Fibroblast of upper back skin (primary cell): ENCODE data around the gene DDRGK1.
"Not testable (repeated sequence)": the region's sequence is repeated elsewhere in the genome, so short reads cannot be mapped to it uniquely, and the experiment has no call there.

Source experiments
- DNase-seq: peaks from one replicate; pipeline ENCODE4 v3.0.0-alpha.2; 2013

The DDRGK1 gene

DNA sequence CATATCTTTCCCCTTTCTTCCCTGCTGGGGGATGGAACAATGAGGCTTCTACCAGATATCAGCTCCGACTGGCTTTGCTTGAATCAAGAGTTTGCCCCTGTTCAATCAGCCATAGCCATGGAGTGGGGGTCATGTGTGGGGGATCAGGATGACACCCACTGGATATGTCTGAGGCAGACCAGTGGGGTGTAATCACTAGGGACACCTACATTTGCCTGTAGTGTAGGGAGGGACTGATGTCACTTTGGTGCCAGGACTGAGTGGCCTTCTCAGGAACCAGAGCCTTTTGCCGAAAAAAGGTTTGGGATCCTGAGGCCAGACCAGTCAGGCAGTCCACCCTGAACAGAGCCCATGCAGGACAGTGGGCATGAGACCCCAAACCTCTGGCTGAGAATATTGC lies 5.9 kb upstream of the DDRGK1 start:
- DNase-seq, result no peak

DNA sequence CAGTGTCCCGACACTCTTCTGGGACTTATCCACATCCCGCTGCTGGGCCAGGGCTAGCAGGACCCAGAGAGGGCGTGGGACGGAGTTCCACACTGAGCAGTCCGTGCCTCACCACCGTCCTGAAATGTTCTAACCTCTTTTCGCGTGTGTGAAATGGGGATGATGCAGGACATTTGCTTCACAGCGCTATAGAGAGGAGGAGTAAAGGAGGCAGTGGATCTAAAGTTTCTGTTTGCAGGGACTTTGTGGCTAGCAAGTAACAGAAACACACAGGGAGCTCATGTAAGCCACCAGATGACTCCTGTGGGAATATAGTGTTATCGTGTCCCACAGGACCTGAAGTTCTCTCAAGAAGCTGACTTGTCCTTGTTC lies 5.5 kb upstream of the DDRGK1 start:
- DNase-seq, result no peak

DNA sequence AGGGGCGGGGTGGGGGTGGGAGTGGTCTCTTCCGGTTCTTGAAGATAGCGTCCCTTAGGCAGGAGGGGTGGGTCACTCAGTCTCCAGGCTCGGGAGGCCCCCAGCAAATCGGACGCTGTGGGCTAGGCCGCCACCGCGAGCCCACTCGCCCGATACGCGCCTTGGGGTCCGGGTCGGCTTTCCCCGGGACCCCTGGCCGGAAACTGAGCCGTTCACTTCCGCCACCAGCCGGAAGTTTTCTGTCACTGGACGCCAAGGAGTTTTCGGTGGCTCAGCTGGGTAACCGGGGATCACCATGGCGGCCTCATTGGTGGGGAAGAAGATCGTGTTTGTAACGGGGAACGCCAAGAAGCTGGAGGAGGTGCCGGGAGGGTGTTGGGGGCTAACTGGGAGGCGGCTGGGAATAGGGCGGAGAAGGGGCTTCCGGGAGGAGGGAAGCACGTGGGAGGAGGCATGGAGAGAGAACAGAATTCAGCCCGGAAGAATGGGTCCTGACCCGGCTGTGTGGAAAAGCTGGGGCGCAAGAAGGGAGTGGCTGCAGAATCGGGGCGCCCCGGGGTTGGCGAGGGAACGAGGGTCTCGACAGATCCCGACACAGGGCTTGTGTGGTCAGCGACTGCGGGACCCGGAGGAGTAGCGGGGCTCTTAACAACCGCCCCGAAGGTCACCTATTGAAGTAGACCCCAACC lies 4.9 kb upstream of the DDRGK1 start, which contains the start of gene ITPA:
TSS of gene ITPA (plus strand) at position 242 of the 689 bp plus-strand sequence. CDS start at position 296, 54 bp downstream.
- DNase-seq, result peak; percentile 32

DNA sequence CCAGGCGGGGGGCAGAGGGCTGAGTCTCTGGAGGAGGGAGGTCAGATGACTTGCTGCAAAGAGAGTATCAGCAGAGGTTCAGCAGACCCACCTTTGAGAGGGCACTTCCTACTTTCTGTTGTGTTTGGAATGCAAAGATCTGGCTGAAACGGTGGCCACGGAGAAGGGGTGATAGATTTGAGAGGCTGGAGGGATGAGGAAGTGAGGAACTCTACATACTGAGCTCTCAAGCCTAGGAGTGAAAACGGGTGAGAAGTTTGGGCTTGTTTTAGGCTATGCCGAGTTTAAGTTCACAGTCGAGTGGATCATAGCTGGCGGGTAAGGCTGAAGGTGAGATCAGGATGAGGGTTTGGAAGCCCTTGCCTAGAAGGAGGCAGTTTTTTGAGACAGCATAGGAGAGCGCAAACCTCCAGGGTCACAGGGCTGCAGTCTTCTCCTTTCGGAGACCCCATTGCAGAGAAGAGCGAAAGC lies 4.3 kb upstream of the DDRGK1 start:
- no peak for DNase-seq

DNA sequence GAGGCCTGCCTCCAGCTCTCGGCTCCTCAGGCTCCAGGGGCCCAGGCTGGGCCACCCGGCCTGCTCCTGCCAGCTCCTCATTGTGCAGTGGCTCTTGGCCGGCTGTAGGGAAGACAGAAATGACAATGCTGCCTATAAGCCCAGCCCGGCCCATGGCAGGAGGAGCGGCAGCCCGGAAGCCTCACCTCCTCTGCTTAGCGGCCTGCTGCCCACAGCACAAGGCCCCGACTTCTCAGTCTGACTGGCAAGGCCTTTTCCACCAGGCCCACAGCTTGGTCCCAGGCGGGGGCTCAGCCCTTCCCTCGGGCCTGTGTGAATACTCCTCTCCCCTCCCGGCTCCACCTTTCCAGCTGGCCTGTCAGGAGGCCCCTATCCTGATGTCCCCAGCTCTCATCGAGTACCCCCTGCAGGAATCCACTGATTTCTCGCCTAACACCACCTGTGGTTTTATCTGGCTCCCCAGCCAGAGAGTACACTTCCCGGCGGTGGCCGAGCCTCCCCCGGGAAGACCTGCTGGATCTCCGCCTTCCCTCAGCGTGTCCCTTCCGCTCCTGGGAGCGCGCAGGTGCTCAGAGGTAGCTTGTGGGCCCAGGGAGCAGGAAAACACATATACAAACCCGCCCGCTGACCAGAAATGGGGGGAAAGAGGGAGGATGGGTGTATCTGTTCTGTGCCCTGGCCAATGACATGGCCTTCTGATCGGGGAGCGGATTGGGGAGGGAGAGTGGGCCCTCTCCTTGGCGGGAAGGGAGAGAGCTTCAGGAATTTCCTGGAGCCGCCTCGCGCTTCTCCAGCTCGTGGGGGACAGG lies 963 bp downstream of the DDRGK1 start:
- DNase-seq, result no peak

DNA sequence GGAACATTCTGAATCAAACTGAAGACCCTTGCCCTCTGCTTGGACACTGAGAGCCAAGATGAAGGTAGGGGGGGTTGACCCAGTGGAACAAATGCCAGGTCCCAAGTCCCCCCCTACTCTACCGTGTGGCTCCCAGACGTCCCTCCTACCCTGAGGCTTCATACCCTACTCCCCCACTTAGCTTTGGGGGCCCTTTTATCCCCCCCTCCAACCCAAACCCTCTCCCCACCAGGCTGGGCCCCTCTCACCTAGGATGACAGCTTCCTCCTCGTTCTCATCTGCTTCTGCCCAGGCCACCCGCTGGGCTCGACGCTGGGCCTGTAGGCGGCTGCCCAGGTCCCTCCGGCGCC lies 1.5 kb downstream of the DDRGK1 start:
- no peak for DNase-seq

DNA sequence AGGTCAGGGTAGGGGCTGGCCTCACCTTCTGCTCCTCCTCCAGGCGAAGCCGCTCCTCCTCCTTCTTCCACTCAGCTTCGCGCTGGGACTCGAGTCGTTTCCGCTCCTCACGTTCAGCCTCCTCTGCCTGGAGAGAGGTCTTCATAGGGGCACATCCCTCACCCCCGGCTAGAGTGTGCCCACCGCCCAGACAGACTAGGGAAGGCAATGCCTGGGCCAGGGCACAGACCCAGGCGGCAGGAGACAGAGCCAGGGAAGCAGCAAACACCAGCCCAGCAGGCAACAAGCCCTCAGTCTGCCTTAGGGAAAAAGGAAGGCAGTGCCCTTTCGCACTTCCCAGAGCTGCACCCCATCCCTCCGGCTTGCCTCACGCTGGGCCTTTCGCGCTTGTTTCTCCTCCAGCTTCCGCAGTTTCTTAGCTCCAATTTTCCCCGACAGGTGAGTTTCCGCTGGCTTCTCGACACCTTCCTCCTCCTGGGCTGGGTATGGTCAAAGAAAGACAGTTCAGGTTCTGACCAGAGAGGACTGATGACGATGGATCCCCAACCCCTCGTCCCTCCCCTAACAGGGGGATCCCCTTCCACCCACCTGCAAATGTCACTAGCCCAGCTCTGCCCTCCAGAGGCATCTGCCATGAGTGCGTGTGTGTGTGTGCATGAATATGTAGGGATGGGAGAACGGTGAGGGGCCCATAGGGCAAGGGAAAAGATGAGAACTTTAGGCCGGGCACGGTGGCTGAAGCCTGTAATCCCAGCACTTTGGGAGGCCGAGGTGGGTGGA lies 4.3 kb downstream of the DDRGK1 start:
- no peak for DNase-seq

DNA sequence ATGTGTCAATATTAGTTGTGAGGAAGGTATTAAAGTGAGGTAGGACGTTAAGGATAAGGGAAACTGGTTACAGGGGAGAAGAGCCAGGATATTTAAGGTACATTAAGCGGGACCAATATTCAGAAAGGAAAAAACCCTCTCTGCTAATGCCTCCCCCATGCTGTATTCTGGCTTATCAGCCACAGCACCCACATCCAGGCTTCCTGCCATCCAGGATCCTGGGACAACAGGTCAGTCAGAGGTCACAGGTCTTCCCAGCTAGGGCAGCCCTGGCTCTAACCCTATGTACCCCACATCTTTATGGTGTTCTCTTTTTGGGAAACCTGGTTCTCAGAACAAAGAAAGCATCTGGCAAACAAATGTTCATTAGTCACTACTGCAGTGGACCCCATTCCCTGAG lies 5.3 kb downstream of the DDRGK1 start:
- DNase-seq, result no peak

DNA sequence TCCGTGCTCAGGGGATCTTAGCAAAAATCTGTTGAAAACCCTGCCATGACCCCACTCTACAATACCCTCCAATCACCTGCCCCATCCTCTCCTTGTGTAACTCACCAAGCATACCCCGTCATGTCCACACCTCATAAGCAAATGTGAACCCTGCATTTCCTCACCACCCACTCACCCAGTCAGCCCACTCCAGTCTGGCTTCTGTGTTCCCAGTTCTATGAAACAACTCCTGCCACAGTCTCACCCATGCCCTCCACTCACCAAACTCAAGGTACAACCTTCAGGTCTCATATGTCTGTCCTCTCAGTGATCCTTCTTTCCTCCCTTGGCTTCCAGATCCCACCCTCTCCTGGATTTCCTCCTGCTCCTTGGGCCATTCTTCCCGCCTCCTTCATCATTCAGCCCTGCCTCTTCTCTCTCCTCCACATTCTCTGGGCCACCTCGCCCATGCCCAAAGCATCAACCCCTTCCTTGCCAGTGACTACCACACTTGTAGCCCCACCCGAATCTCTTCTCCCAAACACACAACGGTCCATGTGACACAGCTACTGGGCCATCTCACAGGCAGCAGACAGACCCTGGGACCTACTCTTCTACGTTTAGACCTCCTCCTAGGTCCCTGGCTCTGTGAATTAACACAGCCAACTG lies 8.8 kb downstream of the DDRGK1 start:
- DNase-seq, result no peak

DNA sequence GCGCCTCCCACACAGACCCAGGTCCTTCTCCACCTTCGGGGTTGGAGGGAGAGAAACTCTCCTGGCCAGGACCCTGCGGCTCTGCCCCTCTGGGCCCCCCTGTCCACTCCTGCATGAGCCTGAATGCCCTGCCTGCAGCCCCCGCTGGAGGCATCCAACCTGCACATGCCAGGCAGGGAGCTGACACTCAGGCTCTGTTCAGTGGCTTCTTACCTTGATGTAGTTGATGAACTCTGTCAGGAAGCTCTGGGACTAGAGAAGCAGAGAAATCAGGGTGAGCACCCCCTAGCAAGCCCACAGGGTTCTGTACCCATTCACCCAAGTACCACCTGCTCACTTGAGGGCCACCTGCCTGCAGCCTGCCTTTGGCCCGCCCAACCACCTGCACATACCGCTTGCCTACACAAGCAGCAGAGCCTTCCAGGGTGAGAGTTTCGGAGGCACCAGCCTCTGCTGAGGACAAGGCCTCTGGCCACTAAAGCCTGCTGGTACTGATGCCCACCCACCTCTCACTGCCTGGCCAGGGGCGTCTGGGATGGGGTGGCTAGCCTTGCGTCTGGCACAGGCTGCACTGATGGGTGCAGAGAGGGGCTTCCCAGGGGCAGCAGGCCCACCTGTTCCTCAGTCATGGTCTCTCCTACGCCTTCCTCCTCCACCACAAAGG lies 9.7 kb downstream of the DDRGK1 start:
- DNase-seq, result no peak

DNA sequence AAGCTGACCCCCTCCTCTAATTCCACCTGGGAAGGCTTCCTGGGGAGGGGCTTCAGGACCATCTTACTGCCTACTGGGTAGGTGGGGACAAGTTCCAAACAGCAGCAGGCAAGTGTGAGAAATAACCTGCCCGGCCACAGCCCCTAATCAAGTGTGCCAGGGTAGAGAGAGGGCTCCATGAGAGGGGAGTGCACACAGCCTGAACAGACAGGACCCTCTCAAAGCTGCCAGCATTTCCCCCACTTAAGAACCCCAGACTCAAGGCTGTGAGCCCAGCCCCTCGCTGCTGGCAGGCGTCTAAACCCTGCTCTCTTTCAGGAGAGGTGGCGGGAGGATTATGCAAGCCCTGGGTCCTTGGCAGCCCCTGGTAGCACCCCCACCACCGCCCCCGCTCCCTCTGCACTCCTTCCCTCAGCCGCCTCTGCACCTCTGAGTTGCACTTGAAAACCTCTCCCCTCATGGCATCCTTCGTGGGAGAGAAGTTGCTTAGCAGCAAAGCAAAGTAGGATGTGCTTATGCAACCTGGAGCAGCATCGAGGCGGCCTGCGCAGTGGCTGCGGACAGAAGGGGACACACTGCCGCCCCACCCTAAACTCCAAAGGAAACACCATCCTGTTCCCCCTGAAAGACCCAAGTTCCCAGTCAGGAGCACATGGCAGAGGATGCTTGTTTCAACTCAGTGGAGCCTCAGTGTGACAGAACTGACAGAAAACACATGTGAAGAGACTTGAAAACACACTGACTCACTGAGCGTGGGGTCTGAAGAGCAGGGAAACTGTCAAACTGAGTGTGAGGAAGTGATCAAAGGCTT lies 10.5 kb downstream of the DDRGK1 start:
- no peak for DNase-seq

DNA sequence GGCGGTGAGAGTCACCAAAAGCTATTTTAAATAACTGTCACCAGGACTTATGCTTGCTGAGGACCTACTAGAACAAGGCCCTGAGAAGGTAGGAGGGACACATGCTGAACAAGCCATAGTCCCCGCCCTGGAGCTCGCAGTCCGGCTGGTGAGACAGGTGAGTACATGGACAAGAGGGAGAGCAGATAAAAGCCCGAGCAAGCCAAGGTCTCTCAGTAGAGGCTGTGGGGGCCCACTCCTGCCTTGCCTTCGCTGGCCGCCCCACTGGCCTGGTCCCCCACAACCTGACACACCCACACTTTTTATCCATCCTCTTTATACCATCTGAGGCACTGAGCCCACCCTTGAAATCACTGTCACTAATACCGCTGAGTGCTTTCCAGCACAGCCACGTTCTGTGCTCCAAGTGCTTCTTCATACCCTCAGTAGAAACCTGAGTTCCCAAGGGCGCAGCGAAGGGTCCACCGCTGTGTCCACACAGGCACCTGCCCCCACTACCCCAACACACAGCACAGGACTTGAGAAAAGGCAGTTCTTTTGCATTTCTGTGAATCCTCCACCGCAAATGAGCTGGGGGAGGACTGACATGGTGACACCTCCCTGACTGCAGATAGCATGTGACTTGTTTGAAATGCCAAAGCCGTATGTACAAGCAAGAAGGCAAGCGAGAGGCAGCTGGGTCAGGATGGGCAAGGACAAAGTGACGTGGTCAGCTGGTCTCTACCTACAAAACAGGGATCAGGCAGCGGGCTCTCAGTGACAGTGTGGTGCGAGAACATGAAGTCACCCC lies 12.1 kb downstream of the DDRGK1 start:
- no peak for DNase-seq

DNA sequence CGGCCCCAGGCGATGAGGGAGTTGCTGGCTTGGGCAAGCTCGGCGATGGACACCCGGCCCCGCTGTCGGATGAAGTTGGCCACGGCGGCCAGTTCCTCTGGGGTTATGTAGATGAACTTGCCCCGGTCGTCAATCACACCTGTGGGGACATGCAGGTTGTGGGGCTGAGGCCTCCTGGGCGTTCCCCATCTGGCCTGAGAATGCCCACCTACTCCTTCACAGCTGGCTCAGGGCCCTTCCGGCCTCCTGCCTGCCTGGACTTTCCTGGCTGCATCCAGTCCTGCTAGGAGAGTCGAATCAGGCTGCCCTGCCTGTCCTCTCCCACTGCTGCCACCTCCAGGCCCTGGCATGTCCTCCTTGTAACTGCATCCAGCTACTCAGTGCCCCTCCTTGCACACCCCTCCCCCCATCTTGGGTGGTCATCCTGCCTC lies 13.8 kb downstream of the DDRGK1 start:
- DNase-seq, result no peak

DNA sequence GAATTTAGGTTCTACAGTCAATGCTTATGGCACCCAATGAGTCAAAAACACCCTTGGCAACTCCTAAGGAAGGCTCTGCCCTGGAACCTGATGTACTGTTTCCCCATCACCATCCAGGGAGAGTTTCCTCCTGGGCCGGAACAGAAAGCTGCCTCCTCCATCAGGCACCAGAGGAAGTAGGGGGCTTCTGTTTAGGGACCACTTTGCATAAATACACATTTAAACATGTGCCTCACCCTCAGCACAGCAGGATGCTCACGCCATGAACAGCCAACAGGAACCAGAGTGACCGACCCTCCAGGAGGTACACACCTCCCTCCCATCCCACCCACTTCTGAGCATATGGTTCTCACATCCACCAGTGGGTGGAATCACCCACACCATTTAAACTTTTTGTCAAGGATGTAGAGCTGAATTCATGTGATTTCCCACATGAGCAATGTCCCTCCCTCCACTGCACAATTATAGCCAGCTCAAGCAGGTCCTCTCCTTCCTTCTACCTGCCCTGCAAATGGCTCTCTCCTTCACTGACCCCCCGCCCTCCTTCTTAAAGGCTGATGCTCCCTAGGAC lies 14.8 kb downstream of the DDRGK1 start:
- DNase-seq, result no peak

DNA sequence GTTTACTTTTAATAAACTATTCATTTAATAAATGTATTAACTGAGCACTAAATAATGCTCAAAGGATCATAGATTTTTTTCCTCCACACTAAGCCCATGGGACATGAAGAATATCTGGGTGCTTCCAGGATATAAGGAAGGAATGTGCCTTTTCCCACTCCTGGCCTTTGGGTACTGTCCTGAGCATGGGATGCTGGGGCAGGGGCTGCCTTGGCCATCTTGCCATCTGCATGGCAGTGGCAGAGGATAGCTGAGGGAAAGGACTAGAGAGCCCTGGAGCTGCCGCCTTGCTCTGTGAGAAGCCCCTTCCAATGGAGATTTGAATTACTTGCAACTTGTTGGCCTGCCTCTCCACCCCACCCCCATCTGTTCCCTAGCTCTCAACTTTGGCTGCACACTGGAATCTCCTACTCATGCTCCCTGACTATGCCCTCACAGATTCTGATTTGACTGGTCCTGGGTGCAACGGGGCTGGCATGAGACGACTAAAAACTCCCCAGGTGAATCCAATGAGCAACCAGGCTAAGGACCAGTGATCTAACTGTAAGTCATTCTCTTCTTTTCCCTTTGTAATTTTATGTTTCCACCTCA lies 15.6 kb downstream of the DDRGK1 start:
- DNase-seq, result no peak

DNA sequence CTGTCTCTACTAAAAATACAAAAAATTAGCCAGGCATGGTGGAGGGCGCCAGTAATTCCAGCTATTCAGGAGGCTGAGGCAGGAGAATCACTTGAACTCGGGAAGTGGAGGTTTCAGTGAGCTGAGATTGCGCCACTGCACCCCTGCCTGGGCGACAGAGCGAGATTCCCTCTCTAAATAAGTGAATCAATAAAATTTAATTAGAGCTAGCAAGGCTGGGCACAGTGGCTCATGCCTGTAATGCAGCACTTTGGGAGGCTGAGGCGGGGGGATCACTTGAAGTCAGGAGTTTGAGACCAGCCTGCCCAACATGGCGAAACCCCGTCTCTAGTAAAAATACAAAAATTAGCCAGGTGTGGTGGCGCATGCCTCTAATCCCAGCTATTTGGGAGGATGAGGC lies 16.6 kb downstream of the DDRGK1 start:
- not testable (repeated sequence) for DNase-seq

DNA sequence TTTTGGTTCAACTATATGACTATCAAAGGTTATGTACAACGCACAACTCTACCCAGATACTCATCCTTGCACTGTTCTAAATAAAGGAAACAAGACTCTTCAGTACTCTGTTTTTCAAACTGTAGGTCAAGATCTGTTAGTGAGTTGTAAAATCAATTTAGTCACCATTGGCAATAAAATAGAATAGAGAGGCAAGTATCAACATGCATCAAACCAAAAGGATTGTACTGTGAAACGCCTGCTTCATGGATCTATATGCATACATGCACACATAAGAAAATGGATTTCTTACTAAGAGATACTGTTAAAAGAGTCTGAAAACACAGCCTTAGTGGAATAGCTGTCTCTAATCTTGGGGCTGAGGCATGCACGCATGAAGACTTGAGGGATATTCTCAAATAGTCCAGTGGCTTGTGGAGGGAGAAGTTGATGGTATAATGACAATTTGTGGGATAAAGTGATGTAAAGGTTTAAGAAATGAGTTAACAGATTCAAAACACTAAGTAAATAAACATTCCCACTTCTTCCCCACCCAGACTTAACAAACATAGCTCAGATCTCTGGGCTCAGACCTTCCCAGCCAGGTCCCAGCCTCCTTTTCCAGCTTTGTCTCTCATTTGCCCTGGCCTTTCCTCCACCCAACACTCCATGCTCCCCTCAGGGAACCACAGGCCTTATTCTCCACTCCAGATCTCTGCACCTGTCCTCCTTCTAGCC lies 20.4 kb downstream of the DDRGK1 start:
- DNase-seq, result no peak

DNA sequence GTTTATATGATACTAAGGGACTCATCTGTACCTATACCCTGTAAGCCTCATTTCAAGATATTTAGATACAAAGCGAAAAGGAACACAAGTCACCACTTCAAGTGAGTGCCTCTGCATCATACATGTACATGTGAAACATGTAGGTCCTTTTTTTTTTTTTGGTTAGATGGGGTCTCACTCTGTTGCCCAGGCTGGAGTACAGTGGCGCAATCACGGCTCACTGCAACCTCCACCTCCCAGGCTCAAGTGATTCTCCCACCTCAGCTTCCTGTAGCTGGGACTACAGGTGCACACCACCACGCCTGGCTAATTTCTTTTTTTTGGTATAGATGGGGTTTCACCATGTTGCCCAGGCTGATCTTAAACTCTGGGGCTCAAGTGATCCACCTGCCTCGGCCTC lies 22.1 kb downstream of the DDRGK1 start:
- not testable (repeated sequence) for DNase-seq

DNA sequence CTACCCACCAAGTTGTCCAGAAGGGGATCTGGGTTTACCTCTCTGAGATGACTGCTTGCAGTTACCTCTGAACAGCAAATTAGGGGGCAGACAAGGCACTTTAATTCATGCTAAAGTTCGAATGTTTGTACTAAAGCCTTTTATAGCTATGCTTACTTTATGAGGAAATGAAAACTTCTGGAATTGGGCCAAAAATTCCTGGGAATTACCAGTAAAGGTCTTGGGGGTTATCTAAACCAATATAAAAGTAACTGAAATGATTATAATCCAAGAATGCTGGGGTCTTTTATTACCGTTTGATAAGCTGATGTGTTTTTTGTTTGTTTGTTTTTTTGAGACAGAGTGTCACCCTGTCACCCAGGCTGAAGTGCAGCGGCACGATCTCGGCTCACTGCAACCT lies 23.2 kb downstream of the DDRGK1 start:
- DNase-seq, result no peak
